MCF 10A (cell line): Measurements from ENCODE around the gene SELENOT. TPM values are rescaled to one million over a fixed set of nuclear protein-coding genes. Genes with fewer than 3 reads are reported as not detected.

Source experiments
- BruUV-seq: library from RNA; stranded (reverse); fragments of 400-500 nt; replicated peaks from 2 replicates; lab custom pipeline; 2021; lab: Mats Ljungman, UMichigan
- CTCF ChIA-PET: fragments of 300-600 bp; sonication (Branson Sonifier 250); formaldehyde crosslinking; extraction: SDS; loops from one replicate; lab custom pipeline; 2021; ENCODE audit warnings: antibody characterized with exemption, inconsistent platforms; lab: Yijun Ruan, JAX
- POLR2A ChIA-PET: fragments of 300-600, 350-650 bp; sonication (Branson Sonifier 250); formaldehyde crosslinking; extraction: SDS; loops from one replicate; lab custom pipeline; 2020; ENCODE audit warnings: antibody characterized with exemption, inconsistent platforms; lab: Yijun Ruan, JAX
- DNase-seq: peaks from one replicate; pipeline ENCODE4 v3.0.0-alpha.2; 2018; ENCODE audit not compliant: unreplicated experiment
- H3K27ac Mint-ChIP-seq: one replicate; pipeline ENCODE4 v1.8.0; 2022; ENCODE audit warnings: mild to moderate bottlenecking, low read depth, mixed read lengths; ENCODE audit not compliant: unreplicated experiment
- H3K27me3 Mint-ChIP-seq: one replicate; pipeline ENCODE4 v1.8.0; 2022; ENCODE audit warnings: mixed read lengths; ENCODE audit not compliant: insufficient read depth, unreplicated experiment
- H3K36me3 Mint-ChIP-seq: one replicate; pipeline ENCODE4 v1.8.0; 2022; ENCODE audit warnings: mild to moderate bottlenecking, moderate library complexity, mixed read lengths; ENCODE audit not compliant: insufficient read depth, unreplicated experiment
- H3K4me1 Mint-ChIP-seq: one replicate; pipeline ENCODE4 v1.8.0; 2022; ENCODE audit warnings: mixed read lengths; ENCODE audit not compliant: insufficient read depth, unreplicated experiment
- H3K4me3 Mint-ChIP-seq: one replicate; pipeline ENCODE4 v1.8.0; 2022; ENCODE audit warnings: mild to moderate bottlenecking, moderate library complexity, mixed read lengths; ENCODE audit not compliant: unreplicated experiment
- H3K9me3 Mint-ChIP-seq: one replicate; pipeline ENCODE4 v1.8.0; 2022; ENCODE audit warnings: mixed read lengths; ENCODE audit not compliant: unreplicated experiment
- intact Hi-C: fragments of 100-400 bp; cut with micrococcal nuclease; formaldehyde crosslinking; loops from 2 replicates; pipeline ENCODE4 v1.14.1; 2022
- total RNA-seq: library from RNA; stranded (reverse); gene quantifications from 2 replicates; pipeline ENCODE4 v1.2.3, GENCODE V29; 2022
- TF ChIP-seq, protein P1 (sequence below): fragments of 200-600 bp; IDR thresholded peaks from one replicate; pipeline ENCODE4 v1.8.0; 2022; ENCODE audit warnings: antibody characterized with exemption, mild to moderate bottlenecking; ENCODE audit not compliant: unreplicated experiment

Gene SELENOT
- total RNA-seq, 1 experiment from 2014 or later = 71.1 TPM

DNA sequence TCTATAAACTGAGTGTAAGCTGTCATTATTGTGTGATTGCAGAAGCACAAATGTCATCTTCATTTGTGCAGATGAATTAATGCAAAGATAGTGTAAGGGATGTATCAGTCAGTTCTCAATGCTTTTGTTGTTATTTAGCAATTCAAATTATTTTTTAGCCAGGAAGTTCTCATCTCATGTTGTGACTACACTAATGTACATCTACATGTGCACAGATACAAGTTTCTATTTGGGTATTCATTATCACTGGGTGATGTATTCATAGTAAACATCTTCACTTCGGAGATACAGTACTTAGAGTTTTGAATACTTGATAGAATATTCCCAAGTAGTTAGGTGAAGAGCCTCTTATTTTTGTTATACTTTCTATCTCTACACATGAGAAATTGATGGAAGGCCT lies 45.4 kb upstream of the SELENOT start:
- Mint-ChIP-seq H3K4me3 (no peak overlapping the region), H3K27me3 (no peaks in the 10 kb centered on the region), H3K27ac (no peak overlapping the region), H3K36me3 (peaks cover 83% of the 10 kb centered on the region), H3K4me1 (peaks cover 12% of the 10 kb centered on the region), H3K9me3 (no peaks in the 10 kb centered on the region)
- DNase-seq = no peak
- CTCF ChIA-PET = no interaction called here
- POLR2A ChIA-PET = interaction anchor here (0.7 to 2.7 kb wide), 5 partner anchors 9 to 857 kb away, joined by 3 to 14 read pairs (median 4); partner anchors contain the start of genes EIF2A and SERP1
- BruUV-seq = no TSS peak
- TF ChIP-seq, protein P1, sequence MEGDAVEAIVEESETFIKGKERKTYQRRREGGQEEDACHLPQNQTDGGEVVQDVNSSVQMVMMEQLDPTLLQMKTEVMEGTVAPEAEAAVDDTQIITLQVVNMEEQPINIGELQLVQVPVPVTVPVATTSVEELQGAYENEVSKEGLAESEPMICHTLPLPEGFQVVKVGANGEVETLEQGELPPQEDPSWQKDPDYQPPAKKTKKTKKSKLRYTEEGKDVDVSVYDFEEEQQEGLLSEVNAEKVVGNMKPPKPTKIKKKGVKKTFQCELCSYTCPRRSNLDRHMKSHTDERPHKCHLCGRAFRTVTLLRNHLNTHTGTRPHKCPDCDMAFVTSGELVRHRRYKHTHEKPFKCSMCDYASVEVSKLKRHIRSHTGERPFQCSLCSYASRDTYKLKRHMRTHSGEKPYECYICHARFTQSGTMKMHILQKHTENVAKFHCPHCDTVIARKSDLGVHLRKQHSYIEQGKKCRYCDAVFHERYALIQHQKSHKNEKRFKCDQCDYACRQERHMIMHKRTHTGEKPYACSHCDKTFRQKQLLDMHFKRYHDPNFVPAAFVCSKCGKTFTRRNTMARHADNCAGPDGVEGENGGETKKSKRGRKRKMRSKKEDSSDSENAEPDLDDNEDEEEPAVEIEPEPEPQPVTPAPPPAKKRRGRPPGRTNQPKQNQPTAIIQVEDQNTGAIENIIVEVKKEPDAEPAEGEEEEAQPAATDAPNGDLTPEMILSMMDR = no peak
- intact Hi-C loops = no loop called here

DNA sequence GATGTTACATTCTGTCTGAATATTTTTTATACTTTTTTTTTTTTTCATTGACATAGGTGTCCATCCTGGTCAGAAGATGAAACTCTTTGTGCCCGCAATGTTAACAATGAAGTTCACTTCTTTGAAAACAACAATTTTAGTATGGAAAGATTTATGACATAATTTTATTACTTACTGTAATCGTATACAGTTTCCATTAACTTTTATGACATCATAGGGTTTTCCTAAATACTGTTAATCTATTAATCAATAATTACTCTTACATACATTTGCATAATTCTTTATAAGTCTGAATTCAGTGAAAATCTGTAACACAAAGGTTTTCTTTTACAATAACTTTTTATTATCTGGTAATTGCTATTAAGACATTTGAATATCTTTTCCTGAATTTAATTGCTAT lies 38.9 kb upstream of the SELENOT start:
- peaks cover 5% of the 10 kb centered on the region for H3K4me1 Mint-ChIP-seq
- H3K9me3 Mint-ChIP-seq = no peaks in the 10 kb centered on the region
- TF ChIP-seq, protein P1 = no peak
- no peaks in the 10 kb centered on the region for H3K27me3 Mint-ChIP-seq
- ChIA-PET CTCF (no interaction called here), POLR2A (interaction anchor here (0.6 to 4.8 kb wide), 2 partner anchors 16 to 32 kb away, joined by 3 to 31 read pairs; partner anchors contain the start of genes EIF2A and SERP1)
- H3K36me3 Mint-ChIP-seq = peaks cover 74% of the 10 kb centered on the region
- BruUV-seq = no TSS peak
- DNase-seq = no peak
- H3K27ac Mint-ChIP-seq = no peak overlapping the region
- intact Hi-C loops = no loop called here
- no peak overlapping the region for H3K4me3 Mint-ChIP-seq

DNA sequence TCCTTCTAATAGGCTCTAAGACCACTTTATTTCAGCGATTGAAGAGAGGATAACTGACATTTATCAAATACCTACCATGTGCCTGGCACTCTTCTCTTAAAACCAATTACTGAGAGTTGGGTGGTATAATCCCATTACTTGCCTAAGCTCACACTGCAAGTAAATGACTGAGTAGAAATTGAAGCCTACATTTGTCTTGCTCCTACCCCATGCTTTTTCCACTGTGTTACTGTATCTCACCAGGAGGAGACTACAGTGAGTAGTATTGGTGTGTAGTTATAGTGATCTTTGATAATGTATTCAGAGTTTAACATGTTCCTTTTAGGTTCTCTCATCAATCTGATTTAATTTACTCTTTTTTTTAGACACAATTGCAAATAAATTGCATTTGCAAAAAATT lies 35.8 kb upstream of the SELENOT start:
- H3K36me3 Mint-ChIP-seq = peaks cover 78% of the 10 kb centered on the region
- TF ChIP-seq, protein P1 = no peak
- no peak overlapping the region for H3K4me3 Mint-ChIP-seq
- H3K4me1 Mint-ChIP-seq = no peaks in the 10 kb centered on the region
- BruUV-seq = no TSS peak
- peak overlapping the region; percentile 7 for H3K27ac Mint-ChIP-seq
- CTCF ChIA-PET = interaction anchor here (1.5 kb wide), 1 partner anchor 10 kb away, joined by 7 read pairs; no protein-coding TSS in a partner anchor
- POLR2A ChIA-PET = interaction anchor here (4.8 kb wide), 1 partner anchor 19 kb away, joined by 31 read pairs; the partner anchor contains the start of genes EIF2A and SERP1
- H3K27me3 Mint-ChIP-seq = no peaks in the 10 kb centered on the region
- intact Hi-C loops = no loop called here
- H3K9me3 Mint-ChIP-seq = no peaks in the 10 kb centered on the region
- no peak for DNase-seq

DNA sequence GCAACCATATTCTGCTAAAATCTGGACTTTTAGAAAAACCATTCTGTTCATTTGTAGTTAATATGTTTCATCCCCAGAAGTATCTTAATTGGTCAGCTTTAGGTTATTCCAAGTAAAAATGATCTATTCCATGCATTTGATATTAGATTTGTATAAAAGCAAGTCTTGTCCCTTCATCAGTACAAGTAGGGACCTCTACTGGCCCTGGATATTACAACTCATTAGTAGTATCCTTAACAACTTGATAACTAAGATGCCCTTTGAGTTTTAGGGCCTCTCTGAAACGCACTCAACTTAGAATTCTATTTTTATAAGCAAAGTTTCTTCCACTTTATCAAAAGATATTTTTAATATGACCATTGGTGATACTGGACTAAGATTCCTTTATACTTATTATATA lies 25.3 kb upstream of the SELENOT start:
- H3K4me1 Mint-ChIP-seq = no peaks in the 10 kb centered on the region
- ChIA-PET POLR2A (interaction anchor here (0.6 to 1.5 kb wide), 4 partner anchors 9 to 257 kb away, joined by 3 to 8 read pairs (median 4); partner anchors contain the start of genes EIF2A, SELENOT and SERP1), CTCF (interaction anchor here (0.6 to 1.8 kb wide), 4 partner anchors 10 to 23 kb away, joined by 3 to 7 read pairs (median 4); no protein-coding TSS in a partner anchor)

More for the DNA sequence above, 25.3 kb upstream of the SELENOT start:
- Mint-ChIP-seq H3K27ac (no peak overlapping the region), H3K4me3 (no peak overlapping the region), H3K36me3 (peaks cover 88% of the 10 kb centered on the region), H3K9me3 (no peaks in the 10 kb centered on the region), H3K27me3 (no peaks in the 10 kb centered on the region)
- TF ChIP-seq, protein P1 = no peak
- no peak for DNase-seq
- no TSS peak for BruUV-seq
- intact Hi-C loops = no loop called here
